Measurements from ENCODE around the gene SLC30A3.
"Not testable (repeated sequence)": the region's sequence is repeated elsewhere in the genome, so short reads cannot be mapped to it uniquely, and the experiment has no call there.

SLC30A3 gene

DNA sequence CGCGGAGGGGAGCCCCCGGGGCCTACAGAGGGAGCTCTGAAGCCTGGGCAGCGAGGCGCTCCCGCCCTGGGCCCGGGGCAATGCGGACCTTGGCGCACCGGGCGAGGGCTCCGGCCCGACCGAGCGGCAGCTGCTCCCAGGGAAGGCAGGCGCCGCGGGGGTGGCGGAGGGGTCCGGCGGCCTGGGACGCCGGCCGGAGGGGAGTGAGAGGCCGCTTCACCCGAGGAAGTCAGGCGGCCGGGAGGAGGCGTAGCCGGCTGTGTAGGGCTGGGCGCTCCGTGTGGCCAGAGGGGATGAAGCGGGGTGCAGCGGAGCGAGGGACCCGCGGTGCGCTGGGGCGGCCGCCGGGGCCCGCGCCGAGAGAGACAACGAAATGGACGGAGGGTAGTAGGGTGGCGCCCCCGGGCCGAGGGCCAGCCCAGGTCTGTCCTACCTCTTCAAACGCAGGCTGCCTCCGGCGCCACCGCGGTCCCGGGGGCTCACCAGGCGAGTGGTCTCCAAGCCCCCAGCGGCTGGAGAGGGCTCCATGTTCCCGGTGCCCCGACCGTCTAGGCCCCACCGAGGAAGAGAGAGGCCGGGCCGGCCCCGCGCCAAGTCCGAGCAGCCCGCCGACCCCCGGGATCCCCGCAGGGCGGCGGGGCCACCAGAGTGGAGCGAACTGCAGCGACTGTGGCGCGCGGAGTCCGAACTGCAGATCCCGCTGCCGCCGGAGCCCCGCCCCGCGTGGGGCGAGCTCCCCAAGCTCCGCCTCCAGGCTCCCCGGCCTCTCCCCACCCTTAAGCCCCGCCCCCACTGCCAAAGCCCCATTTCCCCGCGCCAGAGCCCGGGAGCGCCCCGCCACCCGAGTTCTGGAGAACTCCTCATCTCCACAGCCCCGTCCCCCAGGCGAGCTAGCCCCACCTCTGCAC is at the start of gene SLC30A3:
Gene SLC30A3 (minus strand): TSS at position 669 of the 908 bp plus-strand sequence. CDS start 141 bp downstream, at position 528.
- no peak for FAIRE-seq

DNA sequence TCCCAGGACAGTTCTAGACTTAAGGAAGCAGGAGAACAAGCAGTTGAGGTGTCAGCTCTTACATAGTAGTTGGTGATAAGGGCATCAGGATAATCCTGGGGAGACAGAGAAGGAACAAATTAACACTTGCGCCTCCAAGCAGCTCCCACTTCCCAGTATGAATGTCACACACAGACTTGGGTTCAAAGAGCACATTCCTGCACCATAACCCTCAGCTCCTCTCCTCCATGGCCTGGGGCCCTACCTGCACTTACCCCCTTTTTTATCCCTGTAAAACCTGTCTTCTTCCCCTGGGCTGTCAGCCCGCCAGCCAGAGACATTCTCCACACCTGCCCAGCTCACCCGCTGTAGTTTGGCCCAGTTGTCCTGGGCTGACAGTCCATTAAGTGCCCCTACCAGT is 49.3 kb upstream of the SLC30A3 start:
- FAIRE-seq: no peak

DNA sequence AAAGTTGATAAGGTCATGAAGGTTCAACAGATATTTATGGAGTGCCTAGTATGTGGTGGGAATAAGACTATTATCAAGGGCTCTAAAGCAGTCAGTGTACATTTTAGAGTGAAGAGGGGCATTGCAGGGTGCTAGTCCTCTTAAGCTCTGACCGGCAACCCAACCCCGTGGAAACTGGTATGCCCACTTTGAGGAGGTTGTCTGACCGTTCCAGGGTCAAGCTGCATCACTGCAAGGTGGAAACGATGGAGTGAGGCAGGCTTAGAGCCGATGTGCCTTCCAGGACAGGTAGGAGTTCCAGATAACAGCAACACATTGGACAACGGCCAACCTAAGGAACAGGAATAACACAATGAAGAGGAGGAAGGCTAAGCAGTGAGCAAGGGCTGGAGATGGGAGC is 46.8 kb upstream of the SLC30A3 start:
- FAIRE-seq: no peak

DNA sequence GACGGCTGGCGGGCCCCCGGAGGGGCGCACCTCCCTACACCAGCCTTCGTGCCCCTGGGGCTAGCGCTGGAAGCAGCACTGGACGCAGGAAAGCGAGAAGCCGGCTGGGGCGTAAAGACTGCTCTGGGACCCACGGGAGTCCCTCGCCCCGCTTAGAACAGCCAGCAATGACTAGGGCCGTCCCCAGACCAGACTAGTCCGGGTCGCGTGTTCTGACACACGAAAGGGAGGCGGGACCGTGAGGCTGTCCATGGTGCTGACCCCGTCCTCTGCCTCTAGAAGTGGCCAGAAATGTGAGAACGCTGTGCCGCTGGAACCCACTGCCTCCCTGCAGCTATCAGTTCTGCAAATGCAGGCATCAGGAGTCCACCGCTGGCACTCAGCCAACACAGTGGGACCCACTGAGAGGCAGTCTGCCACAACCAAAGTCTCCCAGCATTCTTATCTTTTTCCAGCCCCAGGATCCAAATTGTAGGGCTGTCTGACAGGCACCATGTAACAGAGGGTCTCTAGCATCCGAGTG is 45.6 kb upstream of the SLC30A3 start, which contains the start of gene UCN:
Gene UCN (minus strand): TSS at position 87 of the 523 bp plus-strand sequence. CDS start 550 bp downstream, outside the sequence.
- no peak for FAIRE-seq

DNA sequence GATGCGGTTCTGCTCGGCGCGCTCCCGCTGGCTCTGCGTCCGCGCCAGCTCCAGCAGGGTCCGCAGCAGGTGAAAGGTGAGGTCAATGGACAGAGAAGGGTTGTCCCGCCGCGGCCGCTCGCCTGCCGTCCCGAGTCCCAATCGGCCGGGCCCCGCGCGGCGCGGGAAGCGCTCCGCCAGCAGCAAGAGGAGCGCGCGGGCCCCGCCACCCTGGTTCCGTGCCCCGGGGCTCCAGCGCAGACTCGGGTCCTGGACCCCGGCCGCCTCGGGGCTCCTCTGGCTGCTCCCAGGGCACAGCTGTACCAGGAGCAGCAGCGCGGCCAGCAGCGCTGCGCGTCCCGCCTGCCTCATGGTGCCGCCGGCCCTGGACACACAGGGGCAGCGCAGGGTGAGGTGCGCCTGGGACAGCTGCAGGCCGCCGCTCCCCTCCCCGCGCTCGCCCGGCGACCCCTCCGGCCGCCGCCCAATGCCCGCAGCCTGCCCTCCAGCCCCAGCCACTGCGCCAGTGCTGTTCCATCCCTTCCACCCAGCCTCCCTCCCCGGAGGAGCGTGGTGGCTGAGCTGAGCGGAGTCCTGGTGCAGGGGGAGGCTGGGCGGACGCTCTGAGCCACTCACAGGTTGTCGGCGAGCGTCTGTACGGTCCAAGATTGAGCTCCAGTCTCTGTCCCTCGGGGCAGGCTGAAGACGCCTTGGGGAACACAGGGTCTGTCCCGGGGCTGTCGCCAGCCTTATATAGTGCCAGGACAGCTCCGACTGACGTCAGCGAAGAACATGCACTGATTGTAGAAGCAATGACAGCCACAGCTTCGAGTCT is 44.9 kb upstream of the SLC30A3 start:
- no peak for FAIRE-seq

GRCh38 chr2:27307287-27307544 is 44.4 kb upstream of the SLC30A3 start:
- no peak for FAIRE-seq

- FAIRE-seq: no peak
Measured at GRCh38 chr2:27306573-27307286, 43.9 kb upstream of the SLC30A3 start.

- no peak for FAIRE-seq
Measured at GRCh38 chr2:27306136-27306535, 43.3 kb upstream of the SLC30A3 start.

DNA sequence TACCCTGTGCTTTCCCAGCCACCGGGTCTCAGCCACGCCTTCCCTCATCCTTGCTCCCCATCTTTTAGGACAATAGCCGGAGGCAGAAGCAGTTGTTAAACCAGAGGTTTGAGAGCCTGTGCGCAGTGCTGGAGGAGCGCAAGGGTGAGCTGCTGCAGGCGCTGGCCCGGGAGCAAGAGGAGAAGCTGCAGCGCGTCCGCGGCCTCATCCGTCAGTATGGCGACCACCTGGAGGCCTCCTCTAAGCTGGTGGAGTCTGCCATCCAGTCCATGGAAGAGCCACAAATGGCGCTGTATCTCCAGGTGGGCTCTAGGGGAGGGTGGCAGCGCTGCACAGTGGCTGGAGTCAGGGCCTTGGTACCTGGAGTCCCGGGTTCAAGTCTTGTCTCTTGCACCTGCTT is 42.7 kb upstream of the SLC30A3 start:
- FAIRE-seq: no peak

- FAIRE-seq: no peak
Measured at GRCh38 chr2:27304488-27305240, 41.8 kb upstream of the SLC30A3 start.

- FAIRE-seq: peak; percentile 90
Measured at GRCh38 chr2:27303093-27304025, 40.5 kb upstream of the SLC30A3 start.

DNA sequence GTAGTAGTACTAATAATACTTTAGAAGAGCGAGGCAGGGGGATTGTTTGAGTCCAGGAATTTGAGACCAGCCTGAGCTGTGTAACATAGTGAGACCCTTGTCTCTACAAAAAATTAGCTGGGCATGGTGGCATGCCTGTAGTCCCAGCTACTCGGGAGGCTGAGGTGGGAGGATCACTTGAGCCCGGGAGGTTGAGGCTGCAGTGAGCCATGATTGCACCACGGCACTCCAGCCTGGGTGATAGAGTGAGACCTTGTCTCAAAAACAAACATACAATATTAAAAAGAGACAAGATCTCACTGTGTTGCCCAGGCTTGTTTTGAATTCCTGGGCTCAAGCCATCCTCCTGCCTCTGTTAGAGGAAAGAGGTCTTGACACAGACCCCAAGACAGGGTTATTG is 37.8 kb upstream of the SLC30A3 start:
- FAIRE-seq: not testable (repeated sequence)

DNA sequence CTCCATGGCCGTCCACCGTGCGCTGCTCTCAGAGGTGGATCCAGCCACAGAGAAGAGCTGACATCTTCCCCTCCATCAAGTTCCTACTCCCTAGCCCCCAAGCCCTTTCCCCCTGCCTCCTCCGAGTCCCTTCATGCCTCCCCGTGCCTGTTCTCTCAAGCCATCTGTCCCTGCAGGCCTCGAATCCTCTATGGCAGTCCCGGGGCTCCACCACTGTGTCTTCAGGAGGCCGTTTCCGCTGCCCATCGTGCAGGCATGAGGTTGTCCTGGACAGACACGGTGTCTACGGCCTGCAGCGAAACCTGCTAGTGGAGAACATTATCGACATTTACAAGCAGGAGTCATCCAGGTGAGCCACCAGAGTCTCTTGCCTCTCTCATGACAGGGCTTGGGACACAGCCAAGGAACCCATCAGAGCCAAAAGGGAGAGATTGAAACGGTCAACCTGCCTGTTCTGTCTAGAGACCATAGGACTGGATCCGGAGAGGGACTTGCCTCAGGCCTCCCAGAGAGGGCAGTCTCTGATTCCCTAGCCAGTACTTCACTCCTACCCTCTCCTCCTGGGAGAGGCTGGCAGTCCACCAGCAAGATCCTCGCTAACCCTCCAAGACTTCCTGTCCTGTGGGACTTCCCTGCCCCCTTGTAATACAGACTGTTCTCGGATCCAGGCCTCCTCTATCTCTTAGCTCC is 35.7 kb upstream of the SLC30A3 start:
- FAIRE-seq: no peak

GRCh38 chr2:27297195-27297594 is 34.3 kb upstream of the SLC30A3 start:
- FAIRE-seq: no peak

- FAIRE-seq: no peak
Measured at GRCh38 chr2:27296481-27296880, 33.6 kb upstream of the SLC30A3 start.

DNA sequence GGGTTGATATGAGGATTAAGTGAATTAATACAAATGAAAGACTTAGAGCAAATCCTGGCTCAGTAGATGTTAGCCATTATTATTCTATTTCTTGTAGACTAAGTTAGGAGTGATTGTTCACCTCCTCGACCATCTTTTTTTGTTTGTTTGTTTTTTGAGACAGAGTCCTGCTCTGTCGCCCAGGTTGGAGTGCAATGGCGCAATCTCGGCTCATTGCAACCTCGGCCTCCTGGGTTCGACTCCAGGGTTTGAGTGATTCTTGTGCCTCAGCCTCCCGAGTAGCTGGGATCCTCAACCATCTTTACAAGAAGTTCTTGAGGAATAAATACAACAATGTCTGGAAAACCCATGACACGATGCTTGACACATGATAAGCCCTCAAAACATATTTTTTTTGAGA is 32.1 kb upstream of the SLC30A3 start:
- FAIRE-seq: no peak

DNA sequence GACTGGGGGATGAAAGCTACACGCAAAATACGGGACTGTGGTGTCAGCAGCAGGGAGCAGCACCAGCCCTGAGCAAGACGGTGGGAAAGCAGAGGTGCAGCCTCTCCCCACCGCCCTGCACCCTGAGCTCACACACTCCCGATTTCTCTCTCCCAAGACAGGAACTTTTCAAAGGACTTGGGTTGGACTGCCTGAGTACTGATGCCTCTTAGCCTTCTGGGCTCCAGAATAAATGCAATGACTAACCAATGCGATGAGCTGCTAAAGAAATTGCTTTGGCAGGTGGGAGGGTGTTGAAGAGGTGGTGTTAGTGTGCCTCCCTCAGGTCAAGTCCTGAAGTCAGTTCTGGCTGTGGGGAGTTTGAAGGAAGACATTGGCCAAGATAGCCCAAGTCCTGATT is 29.0 kb upstream of the SLC30A3 start:
- no peak for FAIRE-seq

DNA sequence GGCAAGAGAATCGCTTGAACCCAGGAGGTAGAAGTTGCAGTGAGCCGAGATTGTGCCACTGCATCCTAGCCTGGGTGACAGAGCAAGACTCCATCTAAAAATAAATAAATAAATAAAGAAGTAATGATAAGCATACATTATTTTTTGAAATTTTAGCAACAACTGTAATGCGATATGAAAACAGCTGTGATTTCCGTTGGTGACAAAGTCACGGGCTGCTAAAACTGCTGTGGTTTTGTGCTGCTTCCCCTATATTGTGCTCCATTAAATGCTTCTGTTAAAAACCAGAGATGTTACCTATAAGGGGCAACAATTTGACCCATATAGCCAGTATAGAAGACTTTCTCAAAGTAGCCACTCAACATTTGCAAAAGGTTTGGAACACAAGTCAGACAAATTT is 27.7 kb upstream of the SLC30A3 start:
- no peak for FAIRE-seq

GRCh38 chr2:27288610-27289009 is 25.8 kb upstream of the SLC30A3 start:
- FAIRE-seq: no peak

DNA sequence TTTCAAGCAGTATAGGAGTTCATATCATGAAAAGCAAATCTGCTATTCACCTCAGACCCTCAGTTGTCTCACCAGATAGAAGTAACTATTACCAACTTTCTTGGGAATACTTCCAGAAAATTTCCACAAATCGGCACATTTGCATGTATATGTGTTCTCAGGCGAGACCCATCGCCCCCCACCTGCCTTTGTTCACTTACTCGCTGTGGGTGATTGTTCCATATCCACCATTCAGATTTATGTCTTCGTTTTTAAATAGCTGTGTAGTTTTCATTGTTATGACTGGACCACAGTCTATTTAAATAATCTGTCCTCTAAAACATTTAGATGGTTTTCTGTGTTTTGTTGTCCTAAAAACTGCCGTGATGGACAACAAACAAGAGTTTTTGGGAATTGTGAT is 22.6 kb upstream of the SLC30A3 start:
- no peak for FAIRE-seq

DNA sequence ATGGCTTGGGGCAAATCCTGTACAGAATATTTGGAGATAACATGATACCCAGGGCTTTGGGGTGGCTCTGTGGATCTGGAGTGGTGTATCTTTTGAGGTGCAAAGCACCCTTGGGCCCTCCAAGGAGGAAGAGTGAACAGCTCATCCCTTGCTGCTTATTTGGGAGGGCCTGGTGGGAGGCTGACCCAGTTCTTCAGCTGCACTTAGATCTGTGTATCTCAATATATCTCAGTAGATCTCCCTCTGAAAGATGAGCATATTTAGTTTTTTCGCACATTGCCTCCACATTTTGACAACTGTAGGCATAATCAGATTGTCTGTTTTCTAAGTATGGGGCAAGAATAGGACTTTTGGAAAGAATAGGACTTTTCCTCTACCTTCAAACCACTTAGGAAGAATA is 22.1 kb upstream of the SLC30A3 start:
- no peak for FAIRE-seq

Data from TTC549 (cell line).